Measurements from ENCODE around the gene POLR3K. TPM values are rescaled to one million over a fixed set of nuclear protein-coding genes. Genes with fewer than 3 reads are reported as not detected.

The POLR3K gene
- total RNA-seq, 1 donor from 2014 or later = 12.8 TPM

- TF ChIP-seq POLR2A (IDR thresholded peaks at IDR 0.05) (no peak), POLR2AphosphoS5 (IDR thresholded peaks at IDR 0.05; ENCODE audit: insufficient read depth in 1 of 2, low read depth in 1 of 2) (peak in 1 of 2 donors; percentile 55)
- Histone ChIP-seq H3K27ac (peak overlapping the region; percentile 62), H3K9me3 (no peaks in the 10 kb centered on the region), H3K27me3 (no peaks in the 10 kb centered on the region), H3K4me3 (no peak overlapping the region), H3K36me3 (peaks cover 0 to 39% of the 10 kb centered on the region in 2 donors), H3K4me1 (peaks cover 26% of the 10 kb centered on the region)
- intact Hi-C loops (cut with DNase I) = no loop called here
- no peak for DNase-seq (ENCODE audit: extremely low spot score in 2 of 2)
These were observed 31.5 kb upstream of the POLR3K start for GRCh38 chr16:84718-85406.

GRCh38 chr16:83781-84615, 30.6 kb upstream of the POLR3K start:
- Histone ChIP-seq H3K4me1 (peaks cover 30% of the 10 kb centered on the region), H3K36me3 (peaks cover 0 to 30% of the 10 kb centered on the region in 2 donors), H3K27me3 (no peaks in the 10 kb centered on the region), H3K27ac (peak overlapping the region; percentile 62), H3K9me3 (no peaks in the 10 kb centered on the region), H3K4me3 (no peak overlapping the region)
- intact Hi-C loops (cut with DNase I) = no loop called here
- no peak for DNase-seq (ENCODE audit: extremely low spot score in 2 of 2)
- no peak for TF ChIP-seq POLR2AphosphoS5 (IDR thresholded peaks at IDR 0.05; ENCODE audit: insufficient read depth in 1 of 2, low read depth in 1 of 2)
- TF ChIP-seq POLR2A (IDR thresholded peaks at IDR 0.05) = no peak
- no peak for TF ChIP-seq CTCF (IDR thresholded peaks at IDR 0.05)

- H3K36me3 ChIP-seq = peaks cover 0 to 23% of the 10 kb centered on the region in 2 donors
- intact Hi-C loops (cut with DNase I) = no loop called here
These were observed 29.7 kb upstream of the POLR3K start for GRCh38 chr16:83060-83603.

GRCh38 chr16:79151-80054, 26.0 kb upstream of the POLR3K start:
- Histone ChIP-seq H3K27me3 (no peaks in the 10 kb centered on the region), H3K4me3 (peak overlapping the region; percentile 74 to 98), H3K27ac (peak overlapping the region; percentile 89), H3K4me1 (peaks cover 58% of the 10 kb centered on the region), H3K9me3 (no peaks in the 10 kb centered on the region), H3K36me3 (no peaks in the 10 kb centered on the region)
- no peak for DNase-seq (ENCODE audit: extremely low spot score in 2 of 2)
- intact Hi-C loops (cut with DNase I) = no loop called here
- TF ChIP-seq POLR2A (IDR thresholded peaks at IDR 0.05) = no peak
- no peak for TF ChIP-seq POLR2AphosphoS5 (IDR thresholded peaks at IDR 0.05; ENCODE audit: insufficient read depth in 1 of 2, low read depth in 1 of 2)
- TF ChIP-seq CTCF (IDR thresholded peaks at IDR 0.05) = no peak

More at GRCh38 chr16:83060-83603, 29.7 kb upstream of the POLR3K start:
- Histone ChIP-seq H3K27ac (no peak overlapping the region), H3K4me3 (no peak overlapping the region), H3K9me3 (no peaks in the 10 kb centered on the region), H3K4me1 (peaks cover 36% of the 10 kb centered on the region), H3K27me3 (no peaks in the 10 kb centered on the region)
- no peak for DNase-seq (ENCODE audit: extremely low spot score in 2 of 2)
- no peak for TF ChIP-seq POLR2AphosphoS5 (IDR thresholded peaks at IDR 0.05; ENCODE audit: insufficient read depth in 1 of 2, low read depth in 1 of 2)
- TF ChIP-seq CTCF (IDR thresholded peaks at IDR 0.05) = no peak
- TF ChIP-seq POLR2A (IDR thresholded peaks at IDR 0.05) = no peak

Measured in vagina (tissue), 2 donors.